ENCODE data around the gene COX18.

The COX18 gene

GRCh38 chr4:73069338-73070073 is at the start of gene COX18:
Gene COX18 (minus strand): TSS chr4:73069716. CDS start chr4:73069649, 67 bp downstream.
- DNase-seq = peak; percentile 96

- DNase-seq = no peak
These were observed 40.0 kb upstream of the COX18 start for GRCh38 chr4:73109493-73109892.

- no peak for DNase-seq
These were observed 35.2 kb upstream of the COX18 start for GRCh38 chr4:73104695-73105094.

- DNase-seq = no peak
These were observed 34.4 kb upstream of the COX18 start for GRCh38 chr4:73103799-73104503.

GRCh38 chr4:73099143-73099542 is 29.6 kb upstream of the COX18 start:
- DNase-seq = no peak

GRCh38 chr4:73098713-73099112 is 29.2 kb upstream of the COX18 start:
- DNase-seq = no peak

GRCh38 chr4:73098016-73098415 is 28.5 kb upstream of the COX18 start:
- no peak for DNase-seq

GRCh38 chr4:73092868-73093267 is 23.4 kb upstream of the COX18 start:
- DNase-seq = no peak

- DNase-seq = no peak
These were observed 21.2 kb upstream of the COX18 start for GRCh38 chr4:73090738-73091137.

- no peak for DNase-seq
These were observed 18.4 kb upstream of the COX18 start for GRCh38 chr4:73087871-73088270.

- no peak for DNase-seq
These were observed 16.8 kb upstream of the COX18 start for GRCh38 chr4:73086095-73086868.

- DNase-seq = no peak
These were observed 11.3 kb upstream of the COX18 start for GRCh38 chr4:73080789-73081188.

- no peak for DNase-seq
These were observed 6.3 kb upstream of the COX18 start for GRCh38 chr4:73075832-73076231.

- DNase-seq = no peak
These were observed 516 bp upstream of the COX18 start for GRCh38 chr4:73070074-73070390.

- DNase-seq = no peak
These were observed 802 bp downstream of the COX18 start for GRCh38 chr4:73068491-73069337.

- DNase-seq = peak; percentile 50
These were observed 1.5 kb downstream of the COX18 start for GRCh38 chr4:73067971-73068394.

- DNase-seq = peak; percentile 26
These were observed 2.6 kb downstream of the COX18 start for GRCh38 chr4:73066928-73067327.

GRCh38 chr4:73066445-73066844 is 3.1 kb downstream of the COX18 start:
- no peak for DNase-seq

- DNase-seq = no peak
These were observed 5.0 kb downstream of the COX18 start for GRCh38 chr4:73064536-73064935.

GRCh38 chr4:73055241-73055897 is 14.1 kb downstream of the COX18 start:
- no peak for DNase-seq

- no peak for DNase-seq
These were observed 15.5 kb downstream of the COX18 start for GRCh38 chr4:73053974-73054480.

- no peak for DNase-seq
These were observed 16.4 kb downstream of the COX18 start for GRCh38 chr4:73053076-73053475.
